ENCODE data around the gene FIGN.

Gene FIGN

GRCh38 chr2:163556511-163556910, 179.3 kb downstream of the FIGN start:
- DNase-seq: no peak
- in situ Hi-C loops (cut with HindIII; ENCODE audit: low pct_ligation_motif_present, low pct_unique_long_range_greater_than_20kb, low sequenced_read_pairs): no loop called here

- no peak for DNase-seq
- in situ Hi-C loops (cut with HindIII; ENCODE audit: low pct_ligation_motif_present, low pct_unique_long_range_greater_than_20kb, low sequenced_read_pairs): no loop called here
Observed at GRCh38 chr2:163554864-163555263, 180.9 kb downstream of the FIGN start.

GRCh38 chr2:163553601-163554000, 182.2 kb downstream of the FIGN start:
- DNase-seq: no peak
- in situ Hi-C loops (cut with HindIII; ENCODE audit: low pct_ligation_motif_present, low pct_unique_long_range_greater_than_20kb, low sequenced_read_pairs): no loop called here

- DNase-seq: no peak
- in situ Hi-C loops (cut with HindIII; ENCODE audit: low pct_ligation_motif_present, low pct_unique_long_range_greater_than_20kb, low sequenced_read_pairs): no loop called here
Observed at GRCh38 chr2:163552758-163553157, 183.1 kb downstream of the FIGN start.

- in situ Hi-C loops (cut with HindIII; ENCODE audit: low pct_ligation_motif_present, low pct_unique_long_range_greater_than_20kb, low sequenced_read_pairs): no loop called here
- peak; percentile 12 for DNase-seq
Observed at GRCh38 chr2:163551616-163552373, 184.0 kb downstream of the FIGN start.

GRCh38 chr2:163548970-163549369, 186.8 kb downstream of the FIGN start:
- in situ Hi-C loops (cut with HindIII; ENCODE audit: low pct_ligation_motif_present, low pct_unique_long_range_greater_than_20kb, low sequenced_read_pairs): no loop called here
- DNase-seq: no peak

All from ACHN (cell line).